H1 (cell line): ENCODE data around the gene PDIA2. TPM values are rescaled to one million over a fixed set of nuclear protein-coding genes. Genes with fewer than 3 reads are reported as not detected.

Experiments
- CTCF ChIA-PET: fragments of 300-600 bp; sonication (Branson Sonifier 250); formaldehyde crosslinking; loops from one replicate; lab custom pipeline; 2021; ENCODE audit not compliant: partially characterized antibody; lab: Charles Lee
- POLR2A ChIA-PET: fragments of 300-600 bp; sonication (Branson Sonifier 250); formaldehyde crosslinking; loops from one replicate; lab custom pipeline; 2021; ENCODE audit warnings: inconsistent platforms; ENCODE audit not compliant: partially characterized antibody; lab: Charles Lee
- DNase-seq, 2 experiments: peaks; one replicate each; pipeline versions ENCODE4 v3.0.0 to v3.0.0-alpha.2; 2010 to 2022; ENCODE audit warnings: low spot score in 2 of 2, low read depth in 1 of 2, mixed read lengths in 1 of 2
- FAIRE-seq: peaks from 2 replicates; lab custom pipeline; 2011; peaks lifted over from hg19 to GRCh38; lab: Jason Lieb, UNC
- H2AFZ ChIP-seq: 2 replicates; pipeline ENCODE4 v1.8.1; 2012; ENCODE audit warnings: low read length, inconsistent platforms
- H2AK5ac ChIP-seq: 2 replicates; pipeline ENCODE4 v1.6.1; 2013; ENCODE audit warnings: low read depth, low read length
- H2BK120ac ChIP-seq: replicated peaks from 2 replicates; pipeline ENCODE3; 2013; ENCODE audit warnings: low read depth, low read length, inconsistent platforms
- H2BK12ac ChIP-seq: 2 replicates; pipeline ENCODE4 v1.6.1; 2013; ENCODE audit warnings: low read depth, low read length
- H2BK15ac ChIP-seq: 2 replicates; pipeline ENCODE4 v1.6.1; 2013; ENCODE audit warnings: low read length
- H2BK20ac ChIP-seq: 2 replicates; pipeline ENCODE4 v1.6.1; 2013; ENCODE audit warnings: low read length
- H2BK5ac ChIP-seq: 2 replicates; pipeline ENCODE4 v1.6.1; 2013; ENCODE audit warnings: low read depth, low read length
- H3K14ac ChIP-seq: 2 replicates; pipeline ENCODE4 v1.6.1; 2013; ENCODE audit warnings: inconsistent platforms; ENCODE audit not compliant: insufficient read length
- H3K18ac ChIP-seq: 2 replicates; pipeline ENCODE4 v1.6.1; 2013; ENCODE audit warnings: low read length; ENCODE audit errors: extremely low read depth
- H3K23ac ChIP-seq: 2 replicates; pipeline ENCODE4 v1.6.1; 2013; ENCODE audit warnings: inconsistent platforms; ENCODE audit not compliant: insufficient read length
- H3K23me2 ChIP-seq: 2 replicates; pipeline ENCODE4 v1.6.1; 2013; ENCODE audit warnings: low read depth, low read length
- H3K27ac ChIP-seq: 2 replicates; pipeline ENCODE4 v1.6.1; 2011; ENCODE audit warnings: low read depth, low read length, inconsistent platforms
- H3K27me3 ChIP-seq, 4 experiments: replicated peaks in 1 of 4; 1 replicate in 1 of 4; 2 replicates in 3 of 4; pipeline versions ENCODE4 v1.6.1 to v1.8.1; 2011 to 2013; ENCODE audit warnings: low read length in 3 of 4, mild to moderate bottlenecking in 3 of 4, inconsistent platforms in 2 of 4, mixed read lengths in 2 of 4, moderate library complexity in 1 of 4; ENCODE audit not compliant: control insufficient read depth in 3 of 4, insufficient read depth in 3 of 4; ENCODE audit errors: extremely low read depth in 1 of 4
- H3K36me3 ChIP-seq, 4 experiments: 2 replicates each; pipeline versions ENCODE4 v1.6.1 to v1.8.1; 2011 to 2013; ENCODE audit warnings: mild to moderate bottlenecking in 4 of 4, low read length in 3 of 4, moderate library complexity in 2 of 4, control low read depth in 1 of 4, inconsistent platforms in 1 of 4; ENCODE audit not compliant: insufficient read depth in 4 of 4, control insufficient read depth in 2 of 4
- H3K4ac ChIP-seq: replicated peaks from 2 replicates; pipeline ENCODE3; 2013; ENCODE audit warnings: low read length, low read depth, mixed read lengths, inconsistent platforms; ENCODE audit not compliant: insufficient read length
- H3K4me1 ChIP-seq, 4 experiments: replicated peaks in 1 of 4; 1 replicate in 1 of 4; 2 replicates in 3 of 4; pipeline versions ENCODE4 v1.6.1 to v1.8.1; 2011 to 2013; ENCODE audit warnings: low read length in 3 of 4, inconsistent platforms in 2 of 4, mixed read lengths in 1 of 4; ENCODE audit not compliant: insufficient read depth in 4 of 4, control insufficient read depth in 3 of 4
- H3K4me2 ChIP-seq, 2 experiments: 2 replicates each; pipeline versions ENCODE4 v1.6.1 to v1.8.1; 2011 to 2013; ENCODE audit warnings: low read depth in 2 of 2, low read length in 2 of 2, control low read depth in 1 of 2, inconsistent platforms in 1 of 2, mild to moderate bottlenecking in 1 of 2; ENCODE audit not compliant: insufficient read depth in 1 of 2
- H3K4me3 ChIP-seq, 4 experiments: fragments of 200-600, 300-600 bp in 1 of 4; sonication (generic), shearing (Covaris generic), sonication (Bioruptor Twin) in 1 of 4; 2 replicates each; pipeline versions ENCODE4 v1.5.1 to v1.8.1; 2011 to 2016; ENCODE audit warnings: low read length in 4 of 4, low read depth in 3 of 4, control low read depth in 2 of 4, inconsistent platforms in 2 of 4, mild to moderate bottlenecking in 2 of 4, mixed read lengths in 1 of 4, moderate library complexity in 1 of 4; ENCODE audit not compliant: insufficient read depth in 2 of 4; ENCODE audit errors: extremely low read depth in 1 of 4
- H3K56ac ChIP-seq: replicated peaks from 2 replicates; pipeline ENCODE3; 2013; ENCODE audit warnings: low read depth, mild to moderate bottlenecking, mixed read lengths, low read length, inconsistent platforms; ENCODE audit not compliant: insufficient read length
- H3K79me1 ChIP-seq: 2 replicates; pipeline ENCODE4 v1.6.1; 2013; ENCODE audit warnings: low read depth, low read length, control low read depth
- H3K79me2 ChIP-seq, 2 experiments: 2 replicates each; pipeline versions ENCODE4 v1.6.1 to v1.8.1; 2012 to 2013; ENCODE audit warnings: low read length in 2 of 2, mild to moderate bottlenecking in 2 of 2, inconsistent platforms in 1 of 2; ENCODE audit not compliant: insufficient read depth in 2 of 2, control insufficient read depth in 1 of 2
- H3K9ac ChIP-seq, 4 experiments: replicated peaks in 1 of 4; 1 replicate in 1 of 4; 2 replicates in 3 of 4; pipeline versions ENCODE4 v1.6.1 to v1.8.1; 2011 to 2013; ENCODE audit warnings: low read depth in 3 of 4, low read length in 3 of 4, control low read depth in 2 of 4, mild to moderate bottlenecking in 2 of 4, moderate library complexity in 2 of 4, inconsistent platforms in 1 of 4; ENCODE audit errors: extremely low read depth in 1 of 4
- H3K9me3 ChIP-seq, 2 experiments: 2 replicates each; pipeline versions ENCODE4 v1.6.1 to v1.8.1; 2012 to 2013; ENCODE audit warnings: mild to moderate bottlenecking in 2 of 2, moderate library complexity in 2 of 2, control low read depth in 1 of 2, inconsistent platforms in 1 of 2, low read depth in 1 of 2, low read length in 1 of 2, mixed read lengths in 1 of 2; ENCODE audit not compliant: insufficient read depth in 2 of 2
- H4K20me1 ChIP-seq, 2 experiments: replicated peaks in 1 of 2; 2 replicates each; pipeline versions ENCODE3 to v1.8.1; 2011 to 2013; ENCODE audit warnings: inconsistent platforms in 2 of 2, low read length in 2 of 2, mild to moderate bottlenecking in 1 of 2; ENCODE audit not compliant: insufficient read depth in 2 of 2, control insufficient read depth in 1 of 2
- H4K5ac ChIP-seq: 2 replicates; pipeline ENCODE4 v1.6.1; 2013; ENCODE audit warnings: low read length, low read depth, mixed read lengths, inconsistent platforms; ENCODE audit not compliant: insufficient read length
- H4K8ac ChIP-seq: 2 replicates; pipeline ENCODE4 v1.8.0; 2013; ENCODE audit warnings: mild to moderate bottlenecking, moderate library complexity, low read length, inconsistent platforms; ENCODE audit not compliant: insufficient read depth; ENCODE audit errors: extremely low read depth
- H4K91ac ChIP-seq: replicated peaks from 2 replicates; pipeline ENCODE3; 2013; ENCODE audit warnings: low read length, mixed read lengths, inconsistent platforms; ENCODE audit not compliant: insufficient read length
- BACH1 ChIP-seq: IDR thresholded peaks from 2 replicates; pipeline ENCODE4 v1.6.1; 2012; ENCODE audit warnings: low read length, improper control_type of control experiment
- SIX5 ChIP-seq: IDR thresholded peaks from 2 replicates; pipeline ENCODE4 v1.6.1; 2011; ENCODE audit warnings: mild to moderate bottlenecking, low read depth, low read length
- SUZ12 ChIP-seq: fragments of 200-600 bp; sonication (generic); IDR thresholded peaks from 2 replicates; pipeline ENCODE4 v1.6.1; 2012; ENCODE audit warnings: mild to moderate bottlenecking, inconsistent platforms, low read length, moderate library complexity, mixed read lengths
- TAF1 ChIP-seq: IDR thresholded peaks from 2 replicates; pipeline ENCODE4 v1.6.1; 2011; ENCODE audit warnings: mild to moderate bottlenecking, low read depth, low read length
- WGBS, 2 experiments: shearing (Covaris generic) in 1 of 2; methylation state at CpG; one replicate each; pipeline versions ENCODE4 v1.1.6 to v1.1.7; 2013 to 2015; ENCODE audit warnings: low lambda C conversion rate in 2 of 2, mixed read lengths in 2 of 2, inconsistent platforms in 1 of 2, low coverage in 1 of 2, missing lambda C conversion rate in 1 of 2; ENCODE audit not compliant: insufficient replicate concordance in 2 of 2, insufficient coverage in 1 of 2, insufficient read length in 1 of 2; ENCODE audit errors: extremely low coverage in 1 of 2, missing lambda C conversion rate in 1 of 2; 5-methylcytosine and 5-hydroxymethylcytosine counted together
- polyA plus RNA-seq, 7 experiments: library from polyadenylated mRNA; depleted of rRNA in 3 of 7; stranded (reverse) in 5 of 7; unstranded in 2 of 7; fragments of >200 nt in 5 of 7; fragments of 200-250 nt in 2 of 7; gene quantifications; 1 replicate in 5 of 7; 2 replicates in 1 of 7; 4 replicates in 1 of 7; pipeline versions ENCODE4 v1.2.1 to v1.2.3, GENCODE V29; 2011 to 2013; ENCODE audit warnings: missing spikeins in 2 of 7, mixed read lengths in 2 of 7
- total RNA-seq: library from RNA; stranded (reverse); fragmentation: NEBNext Ultra II Directional; extraction: Animal tissue kit (Norgen Biotek cat#: 25700); gene quantifications from 2 replicates; pipeline ENCODE4 v1.2.1, GENCODE V29; 2021

The PDIA2 gene
- total and polyA plus RNA-seq, 2 of the 8 experiments (the other 6 are each of a cell fraction or from before 2014, with no cell fraction given): 0.34 to 0.50 TPM

DNA sequence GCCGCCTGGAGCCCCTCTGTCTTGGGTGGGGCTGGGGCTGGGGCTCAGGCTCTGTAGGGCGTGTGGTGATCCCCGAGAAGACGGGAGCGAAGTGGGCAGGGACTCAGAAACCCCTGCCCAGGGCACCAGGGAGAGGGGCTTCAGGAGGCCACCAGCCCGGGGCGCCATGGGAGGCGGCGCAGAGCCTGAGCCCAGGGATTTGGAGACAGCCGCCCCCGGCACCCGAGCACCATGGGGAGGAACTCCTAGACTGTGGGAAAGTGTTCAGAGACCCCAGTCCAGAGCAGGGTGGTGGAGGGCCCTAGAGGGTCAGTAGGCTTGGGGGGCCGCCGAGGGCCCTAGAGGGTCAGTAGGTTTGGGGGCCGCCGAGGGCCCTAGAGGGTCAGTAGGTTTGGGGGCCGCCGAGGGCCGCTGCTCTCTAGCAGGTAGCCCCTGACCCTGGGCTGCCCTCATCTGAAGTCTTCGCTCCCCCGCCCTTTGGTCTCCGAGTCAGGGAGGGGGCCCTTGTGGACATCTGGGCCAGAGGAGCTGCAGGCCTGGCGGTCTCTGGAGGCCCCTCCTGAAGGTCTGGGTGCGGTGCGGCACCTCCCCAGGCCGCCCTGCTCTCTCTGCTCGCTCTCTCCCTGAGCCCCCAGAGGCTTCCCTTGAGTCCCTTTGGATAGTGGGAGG is 1.8 kb upstream of the PDIA2 start:
- Histone ChIP-seq H3K79me2 (no peaks in the 10 kb centered on the region), H2BK120ac (no peak overlapping the region), H3K27me3 (peaks cover 12 to 34% (median 28%) of the 10 kb centered on the region in 4 experiments), H3K36me3 (no peaks in the 10 kb centered on the region), H3K9me3 (no peaks in the 10 kb centered on the region), H3K4me3 (peak overlapping the region; percentile 44 to 70 (median 44)), H4K91ac (peak overlapping the region; percentile 40), H4K5ac (no peak overlapping the region), H3K56ac (no peak overlapping the region), H3K9ac (no peak overlapping the region), H3K79me1 (no peaks in the 10 kb centered on the region), H2BK5ac (no peak overlapping the region), H2AFZ (no peak overlapping the region), H3K4ac (no peak overlapping the region), H2BK12ac (no peak overlapping the region), H3K23ac (no peak overlapping the region), H4K20me1 (peaks cover 0 to 3% of the 10 kb centered on the region in 2 experiments), H4K8ac (peak overlapping the region; percentile 51), H2BK15ac (no peak overlapping the region), H3K27ac (no peak overlapping the region), H3K4me2 (peak overlapping the region; percentile 59 to 76), H3K23me2 (peaks cover 6% of the 10 kb centered on the region; the same call in 1 of the 2 replicates), H2AK5ac (no peak overlapping the region), H2BK20ac (no peak overlapping the region), H3K14ac (no peak overlapping the region), H3K18ac (no peak overlapping the region), H3K4me1 (peaks cover 0 to 3% (median 0%) of the 10 kb centered on the region in 4 experiments; a peak in 3 of 7 replicates)
- DNase-seq (no peak), FAIRE-seq (no peak)
- ChIA-PET POLR2A (interaction anchor here (1.0 to 1.4 kb wide), 2 partner anchors 10 kb away, joined by 3 read pairs; no protein-coding TSS in a partner anchor), CTCF (interaction anchor here (1.2 kb wide), 1 partner anchor 88 kb away, joined by 3 read pairs; no protein-coding TSS in a partner anchor)
- WGBS, 2 experiments: 90% methylated on average over 11 of the region's 27 CpGs; no CpG with 5 or more reads in 1 of the 2 experiments
- no peak for TF ChIP-seq SIX5
- TF ChIP-seq TAF1: 0 out of 2 replicates have a peak, but pooled peaks have one; percentile 0
- peak; percentile 13; the same call in 1 of the 2 replicates for TF ChIP-seq SUZ12
- no peak for TF ChIP-seq BACH1
